MV-4-11 (cell line): ENCODE data around the gene AKIRIN2.

Source experiments
- DNase-seq: peaks from one replicate; lab custom pipeline; 2025; lab: John Stamatoyannopoulos, UW

Gene AKIRIN2

DNA sequence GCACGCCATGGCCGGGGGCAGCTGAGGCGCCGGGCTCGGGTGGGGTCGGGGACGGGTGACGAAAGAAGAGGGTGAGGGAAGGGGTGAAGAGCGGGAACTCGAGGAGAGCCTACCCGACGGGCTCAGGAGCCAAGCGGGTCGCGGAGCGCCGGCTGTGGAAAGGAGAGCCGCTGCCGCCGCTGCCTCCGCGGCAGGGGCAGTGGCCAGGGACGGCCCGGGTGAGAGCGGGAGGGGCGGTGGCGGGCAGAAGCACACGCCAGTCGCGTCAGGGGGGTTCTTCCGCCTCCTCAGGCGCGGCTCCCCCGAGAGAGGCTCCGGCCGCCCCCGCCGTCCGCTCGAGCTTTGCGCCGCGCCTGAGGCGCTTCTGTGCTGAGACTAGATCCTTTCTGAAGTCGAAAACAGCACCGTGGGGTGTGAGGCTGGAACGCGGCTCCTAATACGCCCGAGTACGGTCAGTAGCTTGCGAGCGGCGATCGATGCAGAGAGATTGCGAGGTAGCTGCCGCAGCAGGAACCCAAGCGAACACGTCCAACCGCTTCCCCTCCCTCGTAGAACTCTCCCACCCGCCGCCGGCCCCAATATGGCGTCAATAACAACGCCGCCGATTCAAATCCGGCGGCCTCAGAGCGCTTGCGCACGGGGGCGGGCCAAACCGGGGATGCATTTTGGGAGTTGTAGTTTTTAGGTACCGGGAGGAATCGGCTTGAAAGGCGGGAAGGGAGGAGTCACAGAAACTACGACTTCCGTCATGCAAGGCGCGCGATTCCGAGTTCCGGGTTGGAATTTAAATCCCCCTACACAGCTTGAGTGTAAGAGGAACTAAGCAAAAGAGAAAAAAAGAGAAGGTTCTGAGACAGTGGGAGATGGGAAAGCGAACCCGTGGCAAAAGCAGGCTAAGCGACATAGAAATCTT is at the start of gene AKIRIN2:
Gene AKIRIN2, minus strand, starts transcription at position 558 of the 913 bp plus-strand sequence. Its CDS starts 549 bp downstream, at position 9.
- peak; percentile 100 for DNase-seq

DNA sequence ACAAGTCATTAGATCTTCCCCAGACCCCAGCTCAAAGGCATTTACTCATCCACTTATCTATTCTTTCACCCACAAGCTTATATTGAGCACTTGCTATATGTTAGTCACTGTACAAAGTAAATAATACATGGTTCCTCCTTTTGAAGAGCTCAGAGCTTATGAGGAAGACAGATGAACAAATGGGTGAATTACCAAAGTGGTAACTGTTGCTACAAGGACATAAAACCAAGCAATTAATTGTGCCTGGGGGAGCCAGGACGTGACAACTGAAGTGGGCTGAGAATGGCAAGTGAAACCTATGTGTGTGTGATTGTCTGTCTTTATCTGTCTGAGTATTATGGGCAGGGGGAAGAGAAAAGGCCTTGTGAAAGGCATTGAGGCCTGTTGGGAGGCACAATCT is 45.6 kb upstream of the AKIRIN2 start:
- peak; percentile 94 for DNase-seq

DNA sequence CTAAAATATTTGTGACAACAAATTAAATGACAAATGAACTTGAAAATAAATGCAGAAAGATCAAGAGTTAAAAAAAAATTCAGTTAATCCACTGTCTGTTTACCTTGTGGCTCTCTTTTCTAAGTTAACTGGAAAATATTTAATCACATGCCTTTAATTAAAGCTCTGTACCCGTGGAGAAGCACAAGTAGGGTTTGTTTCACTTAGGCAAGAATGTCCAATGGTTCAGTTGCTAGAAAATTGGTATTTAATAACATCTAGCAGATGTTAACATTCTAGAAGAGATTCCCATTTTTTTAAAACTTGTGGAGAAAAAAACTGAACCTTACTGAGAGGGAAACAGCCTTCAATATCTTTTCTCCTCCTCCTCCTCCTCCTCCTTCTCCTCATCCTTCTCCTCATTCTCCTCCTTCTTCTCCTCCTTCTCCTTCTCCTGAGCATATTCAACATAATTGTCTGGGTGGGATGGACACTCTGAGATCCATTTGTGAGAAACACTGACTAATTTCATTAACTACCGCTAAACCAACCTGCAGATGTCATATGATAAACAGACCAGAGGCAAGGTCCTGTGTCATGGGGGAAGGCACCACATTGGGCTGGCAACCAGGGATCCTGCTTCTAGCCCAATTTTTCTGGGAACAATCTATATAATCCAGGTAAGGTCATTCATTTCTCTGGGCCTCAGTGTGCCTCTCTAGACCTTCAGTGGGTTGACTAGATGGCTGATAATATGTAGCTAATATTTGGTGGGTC is 44.1 kb upstream of the AKIRIN2 start:
- DNase-seq, result no peak

DNA sequence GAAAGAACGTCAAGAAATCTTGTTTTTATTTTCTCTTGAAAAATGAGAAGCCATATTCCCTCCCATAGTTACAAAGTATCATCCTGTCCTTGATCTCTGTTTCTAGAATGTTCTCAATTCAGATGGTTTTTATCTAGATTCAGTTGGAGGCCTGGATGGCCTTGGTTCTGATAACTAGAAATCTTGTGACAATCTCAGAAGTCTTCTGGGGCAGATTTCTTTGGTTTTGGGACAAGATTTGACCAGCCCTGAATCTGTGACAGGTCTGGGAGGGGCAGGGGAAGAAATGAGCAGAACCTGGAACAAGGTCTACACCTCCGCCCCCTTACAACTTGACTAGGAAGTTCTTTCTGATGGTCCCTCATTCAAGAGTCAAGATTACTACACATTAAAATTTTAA is 41.4 kb upstream of the AKIRIN2 start:
- DNase-seq, result no peak

DNA sequence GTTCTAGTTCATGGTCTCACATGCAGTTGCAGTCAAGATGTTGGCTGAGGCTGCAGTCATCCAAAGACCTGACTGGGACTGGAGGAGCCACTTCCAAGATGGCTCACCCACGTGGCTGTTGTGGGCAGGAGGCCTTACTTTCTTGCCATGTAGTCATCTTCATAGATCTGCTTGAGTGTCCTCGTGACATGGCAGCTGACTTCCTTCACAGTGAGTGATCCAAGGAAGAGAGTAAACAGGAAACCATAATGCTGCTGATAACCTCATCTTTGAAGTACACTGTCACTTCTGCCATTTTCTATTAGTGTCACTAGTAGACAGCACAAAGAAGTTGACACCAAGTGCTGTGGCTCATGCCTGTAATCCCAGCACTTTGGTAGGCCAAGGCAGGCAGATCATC is 40.1 kb upstream of the AKIRIN2 start:
- DNase-seq, result peak; percentile 77

DNA sequence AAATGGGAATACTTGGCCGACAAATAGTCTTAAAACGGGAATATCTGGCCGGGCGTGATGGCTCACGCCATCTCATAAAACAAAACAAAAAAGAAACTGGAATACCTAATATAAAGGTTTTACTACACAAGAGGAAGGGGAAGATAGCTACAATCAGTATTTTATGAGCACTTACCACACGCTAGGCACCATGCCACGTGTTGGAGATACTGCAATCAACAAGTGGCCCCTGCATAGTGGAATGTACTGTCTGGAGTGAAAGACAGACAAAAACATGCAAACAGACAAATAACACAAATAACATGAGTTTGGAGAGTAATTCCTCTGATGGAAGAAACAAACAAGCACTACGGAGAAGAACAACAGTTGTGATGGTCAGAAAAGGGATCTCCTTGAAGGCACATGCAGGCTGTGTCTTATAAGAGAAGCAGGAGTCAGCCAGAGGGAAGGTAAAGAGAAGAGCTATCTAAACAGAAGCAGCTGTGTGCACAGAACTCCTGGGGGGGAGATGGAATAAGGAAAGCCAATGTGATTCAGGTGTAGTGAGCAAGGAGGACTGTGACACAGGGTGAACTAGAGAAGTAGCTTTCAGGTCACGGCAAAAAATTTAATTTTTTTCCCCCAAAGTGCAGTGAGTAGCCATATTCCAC is 39.1 kb upstream of the AKIRIN2 start:
- DNase-seq, result no peak

DNA sequence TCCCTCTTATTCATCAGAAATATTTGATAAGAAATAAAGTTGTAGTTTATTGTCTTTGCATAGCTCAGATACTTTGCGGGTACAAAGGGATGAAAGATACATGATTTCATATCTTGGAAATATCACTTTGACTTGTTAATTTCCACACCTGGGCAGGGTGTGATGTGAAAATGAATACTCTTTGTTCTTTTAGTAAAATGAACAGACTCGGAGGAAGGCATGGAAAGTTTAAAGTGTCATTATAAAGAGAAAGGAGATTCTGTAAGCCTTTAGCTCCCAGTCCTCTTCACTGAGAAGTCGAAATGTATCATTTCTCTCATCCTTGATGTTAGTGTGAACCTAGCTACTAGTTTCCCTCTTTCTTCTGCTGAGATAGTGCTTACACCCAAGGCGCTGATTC is 36.7 kb upstream of the AKIRIN2 start:
- no peak for DNase-seq

DNA sequence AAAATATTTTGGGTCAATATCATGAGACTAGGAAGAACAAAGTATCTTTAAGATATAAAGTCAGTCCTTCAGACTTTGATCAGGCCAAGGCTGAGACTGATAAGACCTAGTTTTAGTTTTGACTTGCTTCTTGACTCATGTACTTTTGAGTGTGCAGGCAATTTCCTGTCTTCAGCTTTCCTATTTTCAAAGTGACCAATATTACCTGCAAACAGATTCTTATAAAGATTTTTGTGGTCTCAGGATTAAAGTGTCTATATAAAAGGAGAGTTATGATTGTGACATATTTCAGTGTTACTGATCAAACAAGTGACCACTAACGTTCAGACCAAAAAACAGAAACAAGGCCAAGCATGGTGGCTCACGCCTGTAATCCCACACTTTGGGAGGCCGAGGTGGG is 36.0 kb upstream of the AKIRIN2 start:
- DNase-seq, result no peak

DNA sequence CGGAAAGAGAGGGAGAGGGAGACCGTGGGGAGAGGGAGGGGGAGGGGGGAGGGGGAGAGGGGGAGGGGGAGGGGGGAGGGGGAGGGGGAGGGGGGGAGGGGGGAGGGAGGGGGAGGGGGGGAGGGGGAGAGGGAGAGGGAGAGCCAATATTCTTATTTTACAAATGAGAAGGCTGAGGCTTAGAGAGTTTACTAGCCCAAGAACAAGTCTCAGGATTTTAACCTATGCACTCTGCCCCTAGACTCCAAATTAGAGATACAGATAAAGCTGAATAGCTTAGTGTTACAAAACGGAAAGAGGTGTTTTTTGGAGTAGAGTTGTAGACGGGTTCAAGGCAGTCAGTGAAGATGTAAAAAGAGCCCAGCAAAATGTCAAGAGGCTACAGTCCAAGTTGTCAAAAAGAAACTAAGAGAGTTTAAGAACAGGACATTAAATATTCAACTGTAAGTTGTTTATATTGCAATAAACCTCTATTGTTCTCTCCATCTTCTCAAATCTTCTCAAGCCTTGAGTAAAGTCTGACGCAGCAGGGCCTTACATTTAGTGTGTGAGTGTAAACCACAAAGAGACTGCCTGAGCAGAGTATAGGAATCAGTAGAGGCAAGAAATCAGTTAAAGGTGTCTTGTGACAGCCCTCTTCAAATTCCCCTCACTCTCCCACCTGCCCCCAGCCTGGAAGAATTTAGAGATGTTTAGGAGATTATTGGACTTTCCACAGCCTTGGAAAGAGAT is 34.9 kb upstream of the AKIRIN2 start:
- DNase-seq, result no peak

DNA sequence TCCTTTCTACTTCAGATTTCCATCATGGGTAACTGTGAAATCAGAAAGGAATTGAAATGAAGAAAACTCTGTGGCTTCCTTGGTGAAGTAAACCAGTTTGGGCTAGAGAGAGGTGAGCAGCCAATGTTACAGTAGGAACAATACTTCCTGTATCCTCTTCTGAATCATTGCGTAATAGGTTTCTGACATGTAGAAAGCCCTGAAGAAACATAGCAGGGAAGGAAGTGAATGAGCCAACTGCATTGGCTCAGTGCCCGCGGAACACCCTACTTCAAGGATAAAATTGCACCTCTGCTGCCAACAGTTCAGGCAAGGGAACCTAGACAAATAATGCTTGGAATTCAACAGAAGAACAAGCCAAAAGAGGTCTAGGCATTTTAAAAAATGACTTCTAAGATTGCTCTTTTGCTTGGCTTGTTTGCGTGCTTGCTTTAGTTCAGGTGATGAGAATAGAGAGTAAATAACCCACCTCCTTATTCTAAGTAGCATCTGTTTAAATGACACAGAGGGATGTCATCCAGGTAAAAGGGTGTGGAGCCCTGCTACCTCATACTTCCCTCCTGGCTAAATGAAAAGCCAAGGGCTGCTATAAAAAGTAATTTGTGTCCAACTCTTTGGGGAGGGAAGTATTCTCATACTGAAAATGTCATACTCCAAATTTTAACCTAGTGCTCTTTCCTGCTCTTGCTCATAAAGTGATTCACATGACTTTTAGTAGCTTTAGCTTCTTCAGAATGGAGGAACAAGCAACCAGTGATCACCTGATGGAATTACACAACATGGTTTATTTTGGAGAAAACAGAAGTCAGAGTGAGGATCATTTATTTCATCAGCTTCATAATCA is 30.0 kb upstream of the AKIRIN2 start:
- DNase-seq, result peak; percentile 98

DNA sequence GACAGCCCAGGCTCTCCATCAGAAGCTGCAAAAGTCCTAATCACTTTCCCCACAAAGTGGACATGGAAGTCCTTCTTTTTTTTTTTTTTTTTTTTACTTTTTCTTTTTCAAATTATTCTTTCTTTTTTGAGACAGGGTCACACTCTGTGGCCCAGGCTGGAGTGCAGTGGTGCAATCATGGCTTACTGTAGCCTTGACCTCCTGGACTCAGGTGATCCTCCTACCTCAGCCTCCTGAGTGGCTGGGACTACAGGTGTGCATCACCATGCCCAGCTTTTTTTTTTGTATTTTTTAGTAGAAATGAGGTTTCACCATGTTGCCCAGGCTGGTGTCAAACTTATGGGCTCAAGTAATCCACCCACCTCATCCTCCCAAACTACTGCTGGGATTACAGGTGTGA is 29.0 kb upstream of the AKIRIN2 start:
- DNase-seq, result no peak

DNA sequence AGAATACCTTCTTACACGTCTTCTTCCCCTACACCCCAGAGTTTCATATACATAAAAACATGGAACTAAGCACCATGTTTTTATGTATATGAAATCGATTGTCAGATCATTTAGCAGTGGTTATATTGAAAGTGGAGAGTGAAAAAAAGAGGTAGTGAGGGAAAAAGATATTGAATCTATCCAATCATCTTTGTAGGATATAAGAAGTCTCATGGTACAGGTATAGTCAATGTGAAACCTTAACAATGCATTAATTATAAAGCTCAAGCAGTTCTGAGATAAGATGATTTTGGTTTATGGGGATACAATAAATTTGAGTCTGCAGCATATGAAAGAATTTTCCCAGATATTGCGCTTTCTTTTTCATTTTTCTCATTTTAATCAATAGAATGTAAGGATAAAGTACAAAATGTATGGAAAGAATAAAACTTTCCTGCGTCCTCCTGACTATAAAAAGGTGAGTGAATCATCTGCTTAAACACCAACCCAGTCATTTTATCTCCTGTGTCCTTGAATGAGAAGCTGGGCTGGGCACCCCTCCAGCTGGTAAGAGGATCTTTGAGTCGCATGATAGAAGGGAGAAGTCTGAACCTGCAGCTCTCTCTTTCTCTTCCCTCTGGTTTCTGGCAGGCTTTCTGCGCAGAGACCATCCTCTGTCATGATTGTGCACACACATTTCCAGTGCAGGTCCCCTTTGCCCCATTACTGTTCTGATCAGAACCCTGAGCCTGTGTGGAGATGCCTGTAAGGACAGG is 28.1 kb upstream of the AKIRIN2 start:
- peak; percentile 49 for DNase-seq

DNA sequence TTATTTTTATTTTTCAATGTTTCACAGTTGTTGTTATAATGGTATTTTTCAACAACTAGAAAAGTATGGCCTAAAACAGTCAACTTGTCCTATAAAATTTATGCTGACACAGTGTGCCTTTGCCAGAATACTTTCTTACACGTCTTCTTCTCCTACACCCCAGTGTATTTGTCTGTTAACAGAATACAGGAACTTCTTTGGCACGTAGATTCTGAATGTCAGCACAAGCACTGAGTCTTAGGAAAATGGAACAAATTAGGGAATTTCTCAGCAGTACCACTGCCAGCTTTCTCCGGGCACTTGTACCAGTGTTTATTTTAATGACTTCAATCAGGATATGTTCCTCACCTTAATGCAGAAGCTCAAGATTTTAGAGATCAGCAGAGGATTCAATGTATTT is 26.7 kb upstream of the AKIRIN2 start:
- no peak for DNase-seq

DNA sequence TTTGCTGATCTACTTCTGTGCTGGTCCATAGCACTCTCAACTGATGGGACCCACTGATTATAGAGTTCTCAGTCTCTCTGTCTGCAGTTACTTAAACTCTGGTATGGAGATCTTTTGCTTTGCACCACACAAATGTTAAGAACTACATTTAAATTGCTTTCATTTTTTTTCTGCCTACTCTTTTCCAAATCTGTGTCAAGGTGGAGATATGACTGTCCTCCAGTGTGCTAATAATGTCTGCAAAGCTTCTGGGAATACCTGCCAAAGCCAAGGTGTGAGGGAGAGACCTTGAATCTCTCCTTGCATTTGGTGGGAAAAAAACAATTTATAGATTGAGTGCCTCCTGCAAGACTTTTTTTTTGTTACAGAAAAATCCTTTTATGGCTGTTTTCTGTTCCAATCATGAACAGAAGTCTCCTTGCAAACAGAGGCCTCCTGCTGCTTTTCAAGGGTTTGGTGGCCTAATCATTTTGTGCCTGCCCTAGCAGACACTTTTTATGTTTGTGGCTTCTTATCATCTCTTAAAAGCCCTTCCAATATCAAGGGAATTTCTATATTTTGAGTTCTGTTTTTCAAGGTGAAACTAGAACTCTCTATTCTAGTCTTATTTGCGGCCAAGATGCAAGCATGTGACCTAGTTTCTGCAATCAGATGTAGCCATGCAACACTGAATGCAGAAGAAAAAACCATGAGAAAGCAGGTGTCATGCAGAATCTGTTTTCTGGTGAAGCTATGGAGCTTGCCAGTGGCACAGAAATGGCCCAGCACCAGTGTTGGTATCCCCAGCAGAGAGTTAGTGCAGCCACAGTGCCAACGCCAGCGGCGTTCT is 23.2 kb upstream of the AKIRIN2 start:
- DNase-seq, result peak; percentile 38

DNA sequence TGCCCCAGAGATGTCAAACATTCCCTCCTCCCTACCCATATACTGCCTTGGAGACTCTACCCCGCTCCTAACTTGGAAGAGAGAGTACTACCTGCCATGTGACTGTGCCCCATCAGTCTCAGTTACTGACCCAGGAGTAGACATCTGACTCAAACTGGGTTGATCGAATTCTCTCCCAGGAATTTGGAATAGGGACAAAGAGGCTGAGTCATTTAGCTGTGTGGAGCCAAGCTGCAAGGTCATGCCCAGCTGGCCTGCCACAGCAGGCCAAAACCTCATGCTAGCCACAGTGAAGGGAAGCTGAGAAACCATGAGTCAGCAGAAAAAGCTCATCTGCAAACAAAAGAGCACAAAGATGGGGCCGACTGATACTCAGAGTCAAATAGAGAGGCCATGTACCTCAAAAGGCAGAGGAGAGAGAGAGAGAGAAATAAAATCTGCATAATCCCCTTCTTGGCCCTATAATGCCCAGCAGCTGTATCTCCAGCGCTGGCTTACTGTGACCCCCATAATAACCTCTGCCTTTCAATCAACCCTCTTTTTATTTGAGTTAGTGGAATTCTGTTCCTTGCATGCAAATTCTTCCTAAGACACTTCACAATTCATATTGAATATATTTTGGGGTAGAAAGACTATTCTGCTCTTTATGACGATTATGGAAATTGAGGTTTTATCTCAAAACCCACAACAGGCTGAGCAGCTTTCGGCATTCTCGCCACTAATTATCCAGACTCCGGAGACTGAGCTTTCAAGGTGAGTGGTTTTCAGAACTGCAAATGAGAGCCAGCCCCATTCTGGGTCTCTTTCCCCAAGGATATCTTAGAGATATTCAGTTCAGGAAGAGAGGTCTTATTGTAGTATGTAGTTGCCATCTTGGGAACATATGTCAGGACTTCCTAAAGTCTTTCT is 21.4 kb upstream of the AKIRIN2 start:
- peak; percentile 84 for DNase-seq

DNA sequence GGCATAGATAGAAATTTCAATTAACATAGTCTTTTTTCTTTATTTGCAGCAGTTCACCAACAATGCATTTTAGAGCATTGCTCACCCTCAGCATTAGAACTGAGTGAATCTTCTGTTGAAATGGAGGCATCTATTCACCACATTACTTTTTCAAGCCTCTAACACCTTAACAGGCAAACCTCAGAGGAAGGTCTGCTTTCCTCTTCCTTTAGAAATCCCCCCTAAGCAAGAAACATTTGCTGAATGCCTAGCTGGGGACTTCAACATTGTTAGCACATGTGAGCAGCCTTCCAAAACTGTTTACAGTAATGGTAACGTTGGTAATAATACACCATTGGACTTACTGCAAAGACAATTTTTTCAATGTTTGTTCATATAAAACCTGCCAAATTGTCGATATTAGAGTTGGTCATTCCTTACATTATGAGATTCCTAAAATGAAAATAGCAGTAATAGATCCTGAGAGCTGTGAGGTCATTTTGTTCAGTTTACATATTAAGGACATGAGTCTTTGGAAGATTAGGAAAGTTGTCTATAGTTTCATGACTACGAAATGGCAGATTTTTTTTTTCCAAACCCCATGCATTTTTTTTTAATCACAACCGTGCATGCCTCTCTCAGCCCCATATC is 20.6 kb upstream of the AKIRIN2 start:
- DNase-seq, result no peak

DNA sequence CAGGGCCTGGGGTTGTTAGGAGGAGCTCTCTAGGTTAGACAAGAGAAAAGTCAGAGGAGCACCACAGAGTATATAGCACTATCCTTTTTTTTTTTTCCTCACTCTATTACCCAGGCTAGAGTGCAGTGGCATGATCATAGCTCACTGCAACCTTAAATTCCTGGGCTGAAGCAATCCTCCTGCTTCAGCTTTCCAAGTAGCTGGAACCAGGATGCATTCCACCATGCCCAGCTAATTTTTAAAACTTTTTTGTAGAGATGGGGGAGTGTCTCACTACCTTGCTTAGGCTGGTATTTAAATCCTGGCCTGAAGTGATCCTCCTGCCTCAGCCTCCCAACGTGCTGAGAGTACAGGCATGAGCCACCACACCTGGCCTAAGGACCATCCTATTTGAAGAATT is 19.3 kb upstream of the AKIRIN2 start:
- DNase-seq, result no peak
